ENCODE data around the gene MINPP1. TPM values are rescaled to one million over a fixed set of nuclear protein-coding genes. Genes with fewer than 3 reads are reported as not detected.
"Not testable (repeated sequence)": the region's sequence is repeated elsewhere in the genome, so short reads cannot be mapped to it uniquely, and the experiment has no call there.

Gene MINPP1
- polyA plus RNA-seq, 1 of the 3 experiments (the other 2 are of a cell fraction) = 23.7 TPM

GRCh38 chr10:87504640-87505365 lies at the start of gene MINPP1 (continued):
- TF ChIP-seq, protein P1, sequence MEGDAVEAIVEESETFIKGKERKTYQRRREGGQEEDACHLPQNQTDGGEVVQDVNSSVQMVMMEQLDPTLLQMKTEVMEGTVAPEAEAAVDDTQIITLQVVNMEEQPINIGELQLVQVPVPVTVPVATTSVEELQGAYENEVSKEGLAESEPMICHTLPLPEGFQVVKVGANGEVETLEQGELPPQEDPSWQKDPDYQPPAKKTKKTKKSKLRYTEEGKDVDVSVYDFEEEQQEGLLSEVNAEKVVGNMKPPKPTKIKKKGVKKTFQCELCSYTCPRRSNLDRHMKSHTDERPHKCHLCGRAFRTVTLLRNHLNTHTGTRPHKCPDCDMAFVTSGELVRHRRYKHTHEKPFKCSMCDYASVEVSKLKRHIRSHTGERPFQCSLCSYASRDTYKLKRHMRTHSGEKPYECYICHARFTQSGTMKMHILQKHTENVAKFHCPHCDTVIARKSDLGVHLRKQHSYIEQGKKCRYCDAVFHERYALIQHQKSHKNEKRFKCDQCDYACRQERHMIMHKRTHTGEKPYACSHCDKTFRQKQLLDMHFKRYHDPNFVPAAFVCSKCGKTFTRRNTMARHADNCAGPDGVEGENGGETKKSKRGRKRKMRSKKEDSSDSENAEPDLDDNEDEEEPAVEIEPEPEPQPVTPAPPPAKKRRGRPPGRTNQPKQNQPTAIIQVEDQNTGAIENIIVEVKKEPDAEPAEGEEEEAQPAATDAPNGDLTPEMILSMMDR (IDR thresholded peaks at IDR 0.05) = no peak
- TF ChIP-seq MAX (IDR thresholded peaks at IDR 0.05; ENCODE audit: low read depth) = peak; percentile 72; the same call in 1 of the 2 replicates
- TF ChIP-seq CHD2 (IDR thresholded peaks at IDR 0.05; ENCODE audit: low read length, partially characterized antibody) = peak; percentile 62
- no peak for TF ChIP-seq TCF12 (IDR thresholded peaks at IDR 0.05)
- no peak for TF ChIP-seq FOSL2 (IDR thresholded peaks at IDR 0.05; ENCODE audit: borderline replicate concordance, low read depth)
- TF ChIP-seq, protein P2, sequence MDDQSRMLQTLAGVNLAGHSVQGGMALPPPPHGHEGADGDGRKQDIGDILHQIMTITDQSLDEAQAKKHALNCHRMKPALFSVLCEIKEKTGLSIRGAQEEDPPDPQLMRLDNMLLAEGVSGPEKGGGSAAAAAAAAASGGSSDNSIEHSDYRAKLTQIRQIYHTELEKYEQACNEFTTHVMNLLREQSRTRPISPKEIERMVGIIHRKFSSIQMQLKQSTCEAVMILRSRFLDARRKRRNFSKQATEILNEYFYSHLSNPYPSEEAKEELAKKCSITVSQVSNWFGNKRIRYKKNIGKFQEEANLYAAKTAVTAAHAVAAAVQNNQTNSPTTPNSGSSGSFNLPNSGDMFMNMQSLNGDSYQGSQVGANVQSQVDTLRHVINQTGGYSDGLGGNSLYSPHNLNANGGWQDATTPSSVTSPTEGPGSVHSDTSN (IDR thresholded peaks at IDR 0.05) = peak; percentile 33
- TF ChIP-seq, protein P3, sequence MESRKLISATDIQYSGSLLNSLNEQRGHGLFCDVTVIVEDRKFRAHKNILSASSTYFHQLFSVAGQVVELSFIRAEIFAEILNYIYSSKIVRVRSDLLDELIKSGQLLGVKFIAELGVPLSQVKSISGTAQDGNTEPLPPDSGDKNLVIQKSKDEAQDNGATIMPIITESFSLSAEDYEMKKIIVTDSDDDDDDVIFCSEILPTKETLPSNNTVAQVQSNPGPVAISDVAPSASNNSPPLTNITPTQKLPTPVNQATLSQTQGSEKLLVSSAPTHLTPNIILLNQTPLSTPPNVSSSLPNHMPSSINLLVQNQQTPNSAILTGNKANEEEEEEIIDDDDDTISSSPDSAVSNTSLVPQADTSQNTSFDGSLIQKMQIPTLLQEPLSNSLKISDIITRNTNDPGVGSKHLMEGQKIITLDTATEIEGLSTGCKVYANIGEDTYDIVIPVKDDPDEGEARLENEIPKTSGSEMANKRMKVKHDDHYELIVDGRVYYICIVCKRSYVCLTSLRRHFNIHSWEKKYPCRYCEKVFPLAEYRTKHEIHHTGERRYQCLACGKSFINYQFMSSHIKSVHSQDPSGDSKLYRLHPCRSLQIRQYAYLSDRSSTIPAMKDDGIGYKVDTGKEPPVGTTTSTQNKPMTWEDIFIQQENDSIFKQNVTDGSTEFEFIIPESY (IDR thresholded peaks at IDR 0.05; ENCODE audit: borderline replicate concordance, low read depth) = 0 out of 2 replicates have a peak, but pooled peaks have one; percentile 17
- no peak; the same call in 1 of the 2 replicates for TF ChIP-seq USF1 (IDR thresholded peaks at IDR 0.05; ENCODE audit: borderline replicate concordance, low read depth)
- TF ChIP-seq RAD21 (IDR thresholded peaks at IDR 0.05; ENCODE audit: low read length) = no peak
- TF ChIP-seq GATA2 (CRISPR knock-in tag; IDR thresholded peaks at IDR 0.05) = no peak

- H3K36me3 ChIP-seq (replicated peaks in 1 of 2; ENCODE audit: control insufficient read depth in 1 of 2, insufficient read depth in 2 of 2, low read length in 1 of 2); H3K9me3 ChIP-seq; H3K9ac ChIP-seq; H3K27me3 ChIP-seq (ENCODE audit: insufficient read depth); DNase-seq; H3F3A ChIP-seq (replicated peaks; ENCODE audit: insufficient read depth); H3K79me2 ChIP-seq (ENCODE audit: insufficient read depth); H3K4me1 ChIP-seq (ENCODE audit: control insufficient read depth in 1 of 2, insufficient read depth in 2 of 2, low read depth in 1 of 2, low read length in 1 of 2); H4K20me1 ChIP-seq (ENCODE audit: insufficient read depth); H3K9me2 ChIP-seq; H3K27ac ChIP-seq (ENCODE audit: low read depth in 2 of 2, low read length in 1 of 2); H3K4me2 ChIP-seq; POLR2A ChIA-PET; H3K4me3 ChIP-seq (ENCODE audit: low read depth in 2 of 2, low read length in 1 of 2); CTCF ChIA-PET; H2AFZ ChIP-seq (ENCODE audit: low read depth): not testable (repeated sequence)
- WGBS (ENCODE audit: low lambda C conversion rate) = no CpG with 5 or more reads among the region's 1 CpG
Observed at GRCh38 chr10:87456586-87457220, 48.0 kb upstream of the MINPP1 start.

DNA sequence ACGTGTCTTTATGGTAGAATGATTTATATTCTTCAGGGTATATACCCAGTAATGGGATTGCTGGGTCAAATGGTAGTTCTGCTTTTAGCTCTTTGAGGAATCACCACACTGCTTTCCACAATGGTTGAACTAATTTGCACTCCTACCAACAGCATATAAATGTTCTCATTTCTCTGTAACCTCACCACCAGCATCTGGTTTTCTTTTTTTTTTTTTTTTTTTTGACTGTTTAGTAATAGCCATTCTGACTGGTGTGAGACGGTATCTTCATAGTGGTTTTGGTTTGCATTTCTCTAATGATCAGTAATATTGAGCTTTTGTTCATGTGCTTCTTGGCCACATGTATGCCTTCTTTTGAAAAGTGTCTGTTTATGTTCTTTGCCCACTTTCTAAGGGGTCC lies 42.9 kb upstream of the MINPP1 start:
- H4K20me1 ChIP-seq (ENCODE audit: insufficient read depth); H3K79me2 ChIP-seq (ENCODE audit: insufficient read depth); H3K9me2 ChIP-seq; H3K4me3 ChIP-seq (ENCODE audit: low read depth in 2 of 2, low read length in 1 of 2); CTCF ChIA-PET; POLR2A ChIA-PET; H3K27me3 ChIP-seq (ENCODE audit: insufficient read depth); H3K36me3 ChIP-seq (replicated peaks in 1 of 2; ENCODE audit: control insufficient read depth in 1 of 2, insufficient read depth in 2 of 2, low read length in 1 of 2); H3K9ac ChIP-seq; H3K9me3 ChIP-seq; H3K27ac ChIP-seq (ENCODE audit: low read depth in 2 of 2, low read length in 1 of 2); H3F3A ChIP-seq (replicated peaks; ENCODE audit: insufficient read depth); H3K4me1 ChIP-seq (ENCODE audit: control insufficient read depth in 1 of 2, insufficient read depth in 2 of 2, low read depth in 1 of 2, low read length in 1 of 2); H3K4me2 ChIP-seq; DNase-seq; H2AFZ ChIP-seq (ENCODE audit: low read depth): not testable (repeated sequence)
- 81% methylated on average over 1 of the region's 2 CpGs for WGBS (ENCODE audit: low lambda C conversion rate)

GRCh38 chr10:87466849-87467248 lies 37.8 kb upstream of the MINPP1 start:
- H3K79me2 ChIP-seq (ENCODE audit: insufficient read depth); H3K27me3 ChIP-seq (ENCODE audit: insufficient read depth); POLR2A ChIA-PET; H3K27ac ChIP-seq (ENCODE audit: low read depth in 2 of 2, low read length in 1 of 2); H3K9ac ChIP-seq; DNase-seq; H3K4me1 ChIP-seq (ENCODE audit: control insufficient read depth in 1 of 2, insufficient read depth in 2 of 2, low read depth in 1 of 2, low read length in 1 of 2); H3K9me2 ChIP-seq; CTCF ChIA-PET; H3K4me2 ChIP-seq; H3K36me3 ChIP-seq (replicated peaks in 1 of 2; ENCODE audit: control insufficient read depth in 1 of 2, insufficient read depth in 2 of 2, low read length in 1 of 2); H3F3A ChIP-seq (replicated peaks; ENCODE audit: insufficient read depth); H3K9me3 ChIP-seq; H2AFZ ChIP-seq (ENCODE audit: low read depth); H3K4me3 ChIP-seq (ENCODE audit: low read depth in 2 of 2, low read length in 1 of 2); H4K20me1 ChIP-seq (ENCODE audit: insufficient read depth): not testable (repeated sequence)
- 93% methylated on average over 3 of the region's 3 CpGs for WGBS (ENCODE audit: low lambda C conversion rate)

Measured in SK-N-SH (cell line).